Measurements from ENCODE around the gene HES1.

HES1 gene

DNA sequence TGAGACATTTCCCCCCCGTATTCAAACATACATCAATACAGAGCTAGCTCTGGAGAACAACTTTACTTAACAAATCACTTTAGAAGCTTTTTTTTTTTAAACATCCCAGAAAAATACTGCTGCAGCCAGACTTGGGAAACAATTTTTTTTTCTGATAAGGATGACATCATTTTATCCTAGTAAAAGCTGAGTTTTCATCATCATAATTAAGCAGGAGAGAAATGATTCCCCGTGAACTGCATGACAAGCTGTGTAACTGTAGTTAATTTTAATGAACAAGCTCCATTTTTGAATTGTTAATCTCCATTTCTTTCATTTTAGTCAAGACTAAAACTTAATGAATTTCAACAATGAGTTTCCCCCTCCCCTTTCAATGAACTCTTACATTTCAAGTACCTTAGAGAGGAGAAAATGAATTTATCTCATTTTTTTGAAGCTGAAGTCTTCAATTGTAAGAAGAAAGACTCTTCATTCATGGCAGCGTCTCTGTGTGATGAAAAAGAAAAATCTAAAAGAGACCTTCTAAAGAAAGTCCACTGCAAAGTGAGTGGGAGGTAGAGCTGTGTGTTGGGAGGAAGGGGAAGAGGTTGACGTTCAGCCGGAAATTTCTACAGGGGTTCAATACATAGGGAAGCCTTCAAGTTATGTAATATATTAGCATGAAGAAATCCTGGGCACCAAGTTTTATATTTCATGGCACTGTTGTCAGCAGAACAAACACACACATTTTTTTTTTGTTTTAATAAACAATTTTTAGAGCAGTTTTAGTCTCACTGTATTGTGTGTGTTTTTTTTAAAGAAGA lies 31.7 kb downstream of the HES1 start:
- no peak for DNase-seq (ENCODE audit: low read depth in 2 of 2)

GRCh38 chr3:194168994-194169393 lies 33.0 kb downstream of the HES1 start:
- DNase-seq (ENCODE audit: low read depth in 2 of 2) = no peak

- DNase-seq (ENCODE audit: low read depth in 2 of 2) = no peak
These were observed 33.6 kb downstream of the HES1 start for GRCh38 chr3:194169595-194169994.

DNA sequence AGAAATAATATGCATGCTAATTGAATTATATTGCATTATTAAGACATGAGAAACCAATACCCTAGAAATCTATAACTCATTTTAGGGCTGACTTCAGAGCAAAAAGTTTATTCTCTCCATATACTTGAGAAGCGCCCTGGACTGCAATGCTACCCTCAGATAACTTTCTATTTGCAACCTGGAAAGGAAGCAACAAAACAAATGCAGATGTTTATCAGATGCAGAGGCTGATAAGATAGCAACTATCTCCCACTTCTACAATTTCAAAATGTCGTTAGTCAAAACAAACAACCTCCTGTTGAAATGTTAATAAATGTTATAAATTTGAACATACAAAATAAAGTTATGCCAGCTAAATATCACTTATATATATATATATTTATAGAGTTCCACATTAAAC lies 34.8 kb downstream of the HES1 start:
- no peak for DNase-seq (ENCODE audit: low read depth in 2 of 2)

DNA sequence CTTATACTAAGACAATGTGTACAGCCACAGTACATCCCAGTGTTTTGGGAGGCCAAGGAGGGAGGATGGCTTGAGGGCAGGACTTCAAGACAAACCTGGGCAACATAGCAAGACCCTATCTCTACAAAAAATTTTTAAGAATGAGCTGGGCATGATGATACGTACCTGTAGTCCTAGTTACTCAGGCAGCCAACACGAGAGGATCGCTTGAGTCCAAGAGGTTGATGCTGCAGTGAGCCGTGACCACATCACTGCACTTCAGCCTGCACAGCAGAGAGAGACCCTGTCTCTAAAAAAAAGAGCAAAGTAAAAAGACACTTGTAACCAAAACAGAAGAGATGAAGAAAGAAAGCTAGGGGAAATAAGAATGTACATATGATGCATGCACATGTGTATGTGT lies 38.5 kb downstream of the HES1 start:
- DNase-seq (ENCODE audit: low read depth in 2 of 2) = no peak

DNA sequence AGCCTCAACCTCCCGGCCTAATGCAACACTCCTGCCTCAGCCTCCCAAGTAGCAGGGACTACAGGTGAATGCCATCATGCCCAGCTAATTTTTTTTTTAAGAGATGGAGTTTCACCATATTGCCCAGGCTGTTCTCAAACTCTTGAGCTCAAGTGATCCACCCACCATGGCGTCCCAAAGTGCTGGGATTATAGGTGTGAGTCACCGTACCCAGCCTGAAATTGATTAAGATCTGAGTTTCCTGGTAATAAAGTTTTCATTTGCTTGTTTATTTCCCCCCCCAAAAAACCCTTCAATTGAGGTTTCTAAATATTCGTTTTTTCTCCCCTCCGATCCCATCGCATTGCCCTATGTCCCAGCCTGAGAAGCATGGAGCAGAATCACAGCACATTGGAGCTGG lies 39.0 kb downstream of the HES1 start:
- no peak for DNase-seq (ENCODE audit: low read depth in 2 of 2)

- no peak for DNase-seq (ENCODE audit: low read depth in 2 of 2)
These were observed 40.5 kb downstream of the HES1 start for GRCh38 chr3:194176274-194176991.

DNA sequence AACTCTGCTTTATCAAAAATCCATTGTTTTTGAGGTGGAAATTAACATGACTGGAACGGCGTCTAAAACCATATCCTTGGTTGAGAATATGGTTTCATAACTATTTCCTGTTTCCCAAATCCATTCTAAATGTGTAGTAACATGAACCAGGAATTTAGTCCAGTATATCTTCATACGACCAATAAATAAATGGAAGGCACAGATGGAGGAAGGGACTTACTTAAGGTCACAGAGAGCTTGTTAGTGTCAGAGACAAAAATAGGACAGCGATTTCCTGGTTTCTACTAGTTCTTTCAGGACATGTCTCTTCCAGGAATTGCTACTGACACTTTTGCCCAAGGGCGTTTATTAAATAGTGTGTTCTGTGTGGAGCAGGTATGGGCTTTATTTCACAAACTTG lies 41.2 kb downstream of the HES1 start:
- no peak for DNase-seq (ENCODE audit: low read depth in 2 of 2)

DNA sequence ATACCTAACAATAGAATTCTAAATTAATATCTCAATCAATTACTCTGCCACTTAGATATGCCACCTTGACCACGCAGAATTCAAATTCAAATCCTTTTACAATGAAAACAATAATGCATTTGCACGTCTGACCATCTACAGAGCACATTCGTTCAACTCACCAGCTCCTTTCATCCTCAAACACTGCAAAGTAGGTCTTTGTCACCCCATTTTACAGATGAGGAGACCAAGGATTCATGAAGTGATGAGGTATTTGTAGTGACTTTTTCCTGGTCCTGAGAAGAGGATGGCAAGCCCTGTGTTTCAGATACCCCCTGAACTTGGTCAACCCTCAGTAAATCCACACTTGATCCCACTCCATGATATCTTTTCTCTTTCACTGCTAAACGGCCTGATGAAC lies 42.2 kb downstream of the HES1 start:
- no peak for DNase-seq (ENCODE audit: low read depth in 2 of 2)

GRCh38 chr3:194178669-194179068 lies 42.7 kb downstream of the HES1 start:
- no peak for DNase-seq (ENCODE audit: low read depth in 2 of 2)

- no peak for DNase-seq (ENCODE audit: low read depth in 2 of 2)
These were observed 44.6 kb downstream of the HES1 start for GRCh38 chr3:194180570-194180969.

DNA sequence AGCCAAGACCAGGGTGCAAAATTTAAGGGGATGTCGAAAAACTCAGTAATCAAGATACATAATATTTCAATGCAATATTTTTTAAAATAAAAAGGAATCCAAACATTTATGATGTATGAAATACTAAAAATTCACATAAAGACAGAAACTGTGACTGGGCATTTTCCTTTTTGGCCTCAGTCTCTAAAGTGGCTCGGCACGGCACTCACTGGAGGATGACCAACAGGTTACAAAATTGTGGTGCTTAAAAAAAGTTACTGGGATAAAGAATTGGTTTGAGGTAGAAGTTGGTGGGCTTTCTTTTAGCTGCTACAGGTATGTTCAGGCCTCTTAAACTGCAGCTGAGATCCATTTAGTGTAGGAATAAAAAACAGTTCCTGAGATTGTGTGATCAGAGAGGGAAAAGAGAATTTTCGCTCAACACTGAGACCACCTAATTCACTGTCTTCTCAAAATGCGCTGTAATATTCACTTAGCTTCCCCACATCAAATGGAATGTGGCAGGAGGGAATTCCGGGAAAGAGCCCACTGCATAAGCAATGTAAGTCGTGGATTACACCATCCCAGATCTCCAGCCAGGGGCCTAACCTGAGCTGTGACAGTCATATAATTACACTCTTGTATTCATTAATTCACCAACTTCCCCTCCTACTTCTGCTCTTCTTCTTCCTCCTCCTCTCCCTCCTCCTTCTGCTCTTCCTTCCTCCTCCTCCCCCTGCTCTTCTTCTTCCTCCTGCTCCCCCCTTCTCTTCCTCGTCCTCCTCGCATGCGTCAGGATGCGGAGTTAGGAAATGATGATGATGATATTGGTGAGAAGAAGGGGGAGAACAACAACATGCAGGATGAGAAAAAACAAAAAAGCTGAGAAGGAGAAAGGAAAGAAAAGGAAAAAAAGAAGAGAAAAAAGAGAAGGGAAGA lies 45.9 kb downstream of the HES1 start:
- no peak for DNase-seq (ENCODE audit: low read depth in 2 of 2)

DNA sequence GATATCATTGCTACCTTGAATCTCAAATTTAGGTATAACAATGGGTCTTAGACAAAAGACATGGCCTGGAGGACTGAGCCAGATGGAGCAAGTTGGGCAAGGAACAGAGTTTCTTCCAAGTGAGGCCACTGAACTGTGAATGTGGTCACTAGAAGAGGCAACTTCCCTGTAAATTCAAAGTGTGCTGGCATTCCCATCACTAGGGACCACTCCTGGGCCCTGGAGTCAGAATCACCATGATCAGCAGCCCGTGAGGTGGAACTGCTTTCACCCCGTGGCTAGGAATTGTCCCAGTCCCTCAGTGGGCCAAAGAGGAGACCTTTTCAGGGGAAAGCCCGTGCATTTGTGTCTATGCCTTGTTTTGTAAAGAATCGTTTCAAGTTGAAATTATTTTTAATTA lies 47.3 kb downstream of the HES1 start:
- DNase-seq (ENCODE audit: low read depth in 2 of 2) = no peak

- DNase-seq (ENCODE audit: low read depth in 2 of 2) = no peak
These were observed 48.4 kb downstream of the HES1 start for GRCh38 chr3:194184265-194184751.

GRCh38 chr3:194184801-194185200 lies 48.9 kb downstream of the HES1 start:
- DNase-seq (ENCODE audit: low read depth in 2 of 2) = no peak

DNA sequence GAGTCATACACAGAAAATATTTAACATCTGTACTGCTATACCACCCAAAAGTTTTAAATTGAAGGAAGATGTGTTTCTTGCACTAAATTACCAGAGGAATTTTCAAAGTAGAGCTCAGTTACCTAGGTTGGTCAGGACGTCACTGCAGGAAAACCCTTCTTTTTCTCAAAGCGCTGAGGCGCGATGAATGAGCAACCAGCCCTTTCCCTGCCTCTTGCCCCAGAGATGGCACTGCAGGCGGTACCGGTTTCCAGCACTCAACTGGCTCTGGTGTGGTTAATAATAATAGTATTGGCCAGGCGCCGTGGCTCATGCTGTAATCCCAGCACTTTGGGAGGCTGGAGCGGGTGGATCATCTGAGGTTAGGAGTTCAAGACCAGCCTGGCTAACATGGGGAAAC lies 49.3 kb downstream of the HES1 start:
- DNase-seq (ENCODE audit: low read depth in 2 of 2) = no peak

- DNase-seq (ENCODE audit: low read depth in 2 of 2) = no peak
These were observed 51.4 kb downstream of the HES1 start for GRCh38 chr3:194187233-194187944.

All from stimulated activated CD4-positive, alpha-beta T cell treated with anti-CD3 and anti-CD28 coated beads, Interleukin-4, amount 100 ng/mL, for 48 hours (primary cell).